PFSK-1 (cell line): Measurements from ENCODE around the gene PPARGC1A.

Experiments used
- FOXP2 ChIP-seq: optimal IDR thresholded peaks from 2 replicates; pipeline ENCODE3; 2011; ENCODE audit warnings: borderline replicate concordance, control low read depth, inconsistent platforms; ENCODE audit not compliant: insufficient read depth; ENCODE audit errors: extremely low read length, extremely low read depth
- POLR2AphosphoS5 ChIP-seq: IDR thresholded peaks from 2 replicates; pipeline ENCODE4 v1.6.1; 2012; ENCODE audit warnings: low read depth, mild to moderate bottlenecking, control low read depth, low read length, moderate library complexity
- REST ChIP-seq, 2 experiments: IDR thresholded peaks; 2 replicates each; pipeline versions ENCODE4 v1.6.1 to v1.8.0; 2011 to 2012; ENCODE audit warnings: low read depth in 2 of 2, low read length in 2 of 2, control low read depth in 1 of 2, inconsistent platforms in 1 of 2, mild to moderate bottlenecking in 1 of 2, moderate library complexity in 1 of 2; ENCODE audit not compliant: insufficient read depth in 1 of 2
- SIN3A ChIP-seq: IDR thresholded peaks from 2 replicates; pipeline ENCODE4 v1.6.1; 2012; ENCODE audit warnings: mild to moderate bottlenecking, low read length, moderate library complexity, borderline replicate concordance; ENCODE audit not compliant: insufficient read depth
- TAF1 ChIP-seq: IDR thresholded peaks from 2 replicates; pipeline ENCODE4 v1.6.1; 2012; ENCODE audit warnings: low read length, control low read depth, borderline replicate concordance; ENCODE audit not compliant: insufficient read depth

PPARGC1A gene

GRCh38 chr4:23818097-23818885, 71.6 kb downstream of the PPARGC1A start:
- no peak for TF ChIP-seq FOXP2

GRCh38 chr4:23814996-23815660, 74.7 kb downstream of the PPARGC1A start:
- no peak for TF ChIP-seq FOXP2
- no peak for TF ChIP-seq TAF1
- no peak for TF ChIP-seq REST (IDR thresholded peaks at IDR 0.05; ENCODE audit: insufficient read depth in 1 of 2, low read depth in 2 of 2, low read length in 2 of 2)
- TF ChIP-seq POLR2AphosphoS5 = no peak
- no peak for TF ChIP-seq SIN3A

GRCh38 chr4:23814587-23814986, 75.3 kb downstream of the PPARGC1A start:
- no peak for TF ChIP-seq POLR2AphosphoS5
- TF ChIP-seq TAF1 = no peak
- TF ChIP-seq SIN3A = no peak
- TF ChIP-seq REST (IDR thresholded peaks at IDR 0.05; ENCODE audit: insufficient read depth in 1 of 2, low read depth in 2 of 2, low read length in 2 of 2) = no peak
- no peak for TF ChIP-seq FOXP2

GRCh38 chr4:23811161-23811560, 78.7 kb downstream of the PPARGC1A start:
- no peak for TF ChIP-seq SIN3A
- TF ChIP-seq FOXP2 = no peak
- no peak for TF ChIP-seq REST (IDR thresholded peaks at IDR 0.05; ENCODE audit: insufficient read depth in 1 of 2, low read depth in 2 of 2, low read length in 2 of 2)
- TF ChIP-seq POLR2AphosphoS5 = no peak
- no peak for TF ChIP-seq TAF1

- TF ChIP-seq SIN3A = no peak
Measured at GRCh38 chr4:23805450-23805851, 84.4 kb downstream of the PPARGC1A start.

- no peak for TF ChIP-seq SIN3A
- no peak for TF ChIP-seq FOXP2
- TF ChIP-seq POLR2AphosphoS5 = no peak
- TF ChIP-seq REST (IDR thresholded peaks at IDR 0.05; ENCODE audit: insufficient read depth in 1 of 2, low read depth in 2 of 2, low read length in 2 of 2) = no peak
- TF ChIP-seq TAF1 = no peak
Measured at GRCh38 chr4:23789762-23790161, 100.1 kb downstream of the PPARGC1A start.
